ENCODE measurements around the gene TNNT2. TPM values are rescaled to one million over a fixed set of nuclear protein-coding genes. Genes with fewer than 3 reads are reported as not detected.
A peak's percentile ranks its signal among the peaks of the same experiment; 100 is the strongest.

TNNT2 gene
- total and polyA plus RNA-seq, 2 of the 8 experiments (the other 6 are each of a cell fraction or from before 2014, with no cell fraction given) = 3.1 to 21.0 TPM

GRCh38 chr1:201399352-201400126 is 22.1 kb upstream of the TNNT2 start (continued):
- TF ChIP-seq CHD7 (IDR thresholded peaks at IDR 0.05; ENCODE audit: insufficient replicate concordance, low read length) = no peak
- no peak for TF ChIP-seq CHD1 (IDR thresholded peaks at IDR 0.05; ENCODE audit: low read depth, low read length)
- TF ChIP-seq JUN (IDR thresholded peaks at IDR 0.05; ENCODE audit: low read depth, low read length) = no peak
- TF ChIP-seq CTBP2 (IDR thresholded peaks at IDR 0.05; ENCODE audit: borderline replicate concordance, insufficient read depth, insufficient read length, low read length) = no peak
- TF ChIP-seq ATF3 (IDR thresholded peaks at IDR 0.05; ENCODE audit: insufficient read depth, low read depth, low read length) = 0 out of 2 replicates have a peak, but pooled peaks have one; percentile 23
- no peak for TF ChIP-seq ATF2 (IDR thresholded peaks at IDR 0.05; ENCODE audit: low read length)
- no peak for TF ChIP-seq BRCA1 (IDR thresholded peaks at IDR 0.05; ENCODE audit: low read depth, low read length)

Data from H1 (cell line).